ENCODE measurements around the gene RPA1. TPM values are rescaled to one million over a fixed set of nuclear protein-coding genes. Genes with fewer than 3 reads are reported as not detected.

RPA1 gene
- polyA plus RNA-seq, 1 donor from 2014 or later: 8.4 TPM

DNA sequence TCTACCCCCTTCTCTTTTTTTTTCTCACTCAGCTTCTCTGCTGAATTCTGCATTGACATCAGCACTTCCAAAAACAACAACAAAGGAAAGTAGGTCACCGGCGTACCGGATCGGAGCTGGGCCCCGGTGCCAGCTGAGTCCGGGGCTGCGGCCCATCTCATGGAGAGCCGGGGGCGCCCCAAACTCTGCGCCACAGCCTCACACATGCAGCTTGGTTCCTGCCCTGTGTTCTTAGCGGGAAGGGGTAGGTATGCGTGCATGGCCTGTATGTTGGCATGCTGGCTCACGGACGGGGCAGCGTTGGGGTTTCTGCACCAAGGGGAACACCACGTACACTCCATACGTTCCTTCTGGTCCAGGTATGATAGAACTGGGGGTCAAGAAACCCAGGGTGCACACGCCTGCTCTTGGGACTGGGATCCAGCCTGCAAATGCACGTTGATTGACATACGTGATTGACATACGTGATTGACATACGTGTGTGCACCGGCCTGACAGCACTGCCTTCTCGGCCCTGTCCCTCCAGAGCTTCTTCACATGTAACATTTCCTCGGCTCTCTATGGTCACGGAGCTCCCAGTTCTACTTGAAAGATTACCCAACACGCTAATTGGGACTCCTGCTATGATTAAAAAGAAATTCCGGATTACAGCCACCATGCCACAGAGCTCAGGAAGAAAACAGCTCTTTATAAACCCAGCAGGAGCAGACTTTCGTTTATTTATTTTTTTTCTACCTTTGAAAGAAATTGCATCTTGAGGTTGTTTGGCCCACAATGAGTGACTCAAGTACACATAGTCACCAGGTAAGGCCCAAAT is 88.7 kb downstream of the RPA1 start:
- Histone ChIP-seq H3K9me2 (ENCODE audit: insufficient read depth, low read length) (no peaks in the 10 kb centered on the region), H3K79me2 (replicated peaks; ENCODE audit: insufficient read depth, low read length) (no peaks in the 10 kb centered on the region), H3K4me3 (ENCODE audit: low read length) (no peak overlapping the region), H3K36me3 (ENCODE audit: insufficient read depth, low read length) (no peaks in the 10 kb centered on the region), H4K20me1 (ENCODE audit: insufficient read depth) (no peaks in the 10 kb centered on the region), H3K27me3 (ENCODE audit: insufficient read depth, low read depth, low read length) (no peaks in the 10 kb centered on the region), H3K4me2 (ENCODE audit: low read length) (no peak overlapping the region), H3F3A (ENCODE audit: insufficient read depth, low read length, poor library complexity, severe bottlenecking) (no peaks in the 10 kb centered on the region), H3K27ac (ENCODE audit: low read length) (no peak overlapping the region), H3K9ac (ENCODE audit: low read length) (peak overlapping the region; percentile 4), H2AFZ (ENCODE audit: low read depth, low read length) (no peak overlapping the region), H3K9me3 (ENCODE audit: low read length) (no peaks in the 10 kb centered on the region)
- TF ChIP-seq, protein P1, sequence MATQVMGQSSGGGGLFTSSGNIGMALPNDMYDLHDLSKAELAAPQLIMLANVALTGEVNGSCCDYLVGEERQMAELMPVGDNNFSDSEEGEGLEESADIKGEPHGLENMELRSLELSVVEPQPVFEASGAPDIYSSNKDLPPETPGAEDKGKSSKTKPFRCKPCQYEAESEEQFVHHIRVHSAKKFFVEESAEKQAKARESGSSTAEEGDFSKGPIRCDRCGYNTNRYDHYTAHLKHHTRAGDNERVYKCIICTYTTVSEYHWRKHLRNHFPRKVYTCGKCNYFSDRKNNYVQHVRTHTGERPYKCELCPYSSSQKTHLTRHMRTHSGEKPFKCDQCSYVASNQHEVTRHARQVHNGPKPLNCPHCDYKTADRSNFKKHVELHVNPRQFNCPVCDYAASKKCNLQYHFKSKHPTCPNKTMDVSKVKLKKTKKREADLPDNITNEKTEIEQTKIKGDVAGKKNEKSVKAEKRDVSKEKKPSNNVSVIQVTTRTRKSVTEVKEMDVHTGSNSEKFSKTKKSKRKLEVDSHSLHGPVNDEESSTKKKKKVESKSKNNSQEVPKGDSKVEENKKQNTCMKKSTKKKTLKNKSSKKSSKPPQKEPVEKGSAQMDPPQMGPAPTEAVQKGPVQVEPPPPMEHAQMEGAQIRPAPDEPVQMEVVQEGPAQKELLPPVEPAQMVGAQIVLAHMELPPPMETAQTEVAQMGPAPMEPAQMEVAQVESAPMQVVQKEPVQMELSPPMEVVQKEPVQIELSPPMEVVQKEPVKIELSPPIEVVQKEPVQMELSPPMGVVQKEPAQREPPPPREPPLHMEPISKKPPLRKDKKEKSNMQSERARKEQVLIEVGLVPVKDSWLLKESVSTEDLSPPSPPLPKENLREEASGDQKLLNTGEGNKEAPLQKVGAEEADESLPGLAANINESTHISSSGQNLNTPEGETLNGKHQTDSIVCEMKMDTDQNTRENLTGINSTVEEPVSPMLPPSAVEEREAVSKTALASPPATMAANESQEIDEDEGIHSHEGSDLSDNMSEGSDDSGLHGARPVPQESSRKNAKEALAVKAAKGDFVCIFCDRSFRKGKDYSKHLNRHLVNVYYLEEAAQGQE (IDR thresholded peaks at IDR 0.05; ENCODE audit: borderline replicate concordance): no peak
- TF ChIP-seq POLR2AphosphoS5 (IDR thresholded peaks at IDR 0.05) (peak; percentile 53), EP300 (conservative IDR thresholded peaks at IDR 0.05; ENCODE audit: poor library complexity, severe bottlenecking) (peak; percentile 86), SMC3 (conservative IDR thresholded peaks at IDR 0.05; ENCODE audit: poor library complexity) (no peak)

DNA sequence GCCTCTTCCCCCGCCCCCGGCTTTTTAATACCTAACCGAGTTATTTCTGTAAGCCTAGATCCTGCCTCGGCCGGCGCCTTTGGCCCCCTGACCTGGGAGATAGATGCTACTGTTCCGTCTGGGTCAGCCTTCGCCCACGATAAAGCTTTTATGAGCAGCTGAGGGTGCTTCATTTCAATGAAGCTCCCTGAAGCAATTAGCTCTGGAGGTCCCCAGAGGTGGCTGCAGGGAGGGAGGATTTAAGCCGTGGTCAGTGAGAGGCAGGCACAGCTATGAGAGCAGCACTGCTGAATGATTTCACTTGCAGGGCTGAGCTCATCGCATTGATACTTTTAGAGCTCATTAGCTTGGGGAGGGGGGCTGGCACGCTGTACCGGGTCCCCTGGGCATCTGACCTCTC is 89.4 kb downstream of the RPA1 start:
- no peak overlapping the region for H2AFZ ChIP-seq (ENCODE audit: low read depth, low read length)
- no peaks in the 10 kb centered on the region for H3K9me2 ChIP-seq (ENCODE audit: insufficient read depth, low read length)
- H3K9me3 ChIP-seq (ENCODE audit: low read length): no peaks in the 10 kb centered on the region
- no peaks in the 10 kb centered on the region for H3K79me2 ChIP-seq (replicated peaks; ENCODE audit: insufficient read depth, low read length)
- H3K36me3 ChIP-seq (ENCODE audit: insufficient read depth, low read length): no peaks in the 10 kb centered on the region
- peak overlapping the region; percentile 4 for H3K9ac ChIP-seq (ENCODE audit: low read length)
- no peaks in the 10 kb centered on the region for H4K20me1 ChIP-seq (ENCODE audit: insufficient read depth)
- H3F3A ChIP-seq (ENCODE audit: insufficient read depth, low read length, poor library complexity, severe bottlenecking): no peaks in the 10 kb centered on the region
- H3K27ac ChIP-seq (ENCODE audit: low read length): no peak overlapping the region
- H3K27me3 ChIP-seq (ENCODE audit: insufficient read depth, low read depth, low read length): no peaks in the 10 kb centered on the region
- H3K4me2 ChIP-seq (ENCODE audit: low read length): no peak overlapping the region
- no peak overlapping the region for H3K4me3 ChIP-seq (ENCODE audit: low read length)
- TF ChIP-seq, protein P2, sequence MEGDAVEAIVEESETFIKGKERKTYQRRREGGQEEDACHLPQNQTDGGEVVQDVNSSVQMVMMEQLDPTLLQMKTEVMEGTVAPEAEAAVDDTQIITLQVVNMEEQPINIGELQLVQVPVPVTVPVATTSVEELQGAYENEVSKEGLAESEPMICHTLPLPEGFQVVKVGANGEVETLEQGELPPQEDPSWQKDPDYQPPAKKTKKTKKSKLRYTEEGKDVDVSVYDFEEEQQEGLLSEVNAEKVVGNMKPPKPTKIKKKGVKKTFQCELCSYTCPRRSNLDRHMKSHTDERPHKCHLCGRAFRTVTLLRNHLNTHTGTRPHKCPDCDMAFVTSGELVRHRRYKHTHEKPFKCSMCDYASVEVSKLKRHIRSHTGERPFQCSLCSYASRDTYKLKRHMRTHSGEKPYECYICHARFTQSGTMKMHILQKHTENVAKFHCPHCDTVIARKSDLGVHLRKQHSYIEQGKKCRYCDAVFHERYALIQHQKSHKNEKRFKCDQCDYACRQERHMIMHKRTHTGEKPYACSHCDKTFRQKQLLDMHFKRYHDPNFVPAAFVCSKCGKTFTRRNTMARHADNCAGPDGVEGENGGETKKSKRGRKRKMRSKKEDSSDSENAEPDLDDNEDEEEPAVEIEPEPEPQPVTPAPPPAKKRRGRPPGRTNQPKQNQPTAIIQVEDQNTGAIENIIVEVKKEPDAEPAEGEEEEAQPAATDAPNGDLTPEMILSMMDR (IDR thresholded peaks at IDR 0.05; ENCODE audit: poor library complexity, severe bottlenecking): no peak
- TF ChIP-seq EP300 (conservative IDR thresholded peaks at IDR 0.05; ENCODE audit: poor library complexity, severe bottlenecking) (no peak), SMC3 (conservative IDR thresholded peaks at IDR 0.05; ENCODE audit: poor library complexity) (no peak), POLR2AphosphoS5 (IDR thresholded peaks at IDR 0.05) (no peak), MXI1 (conservative IDR thresholded peaks at IDR 0.05; ENCODE audit: poor library complexity, severe bottlenecking) (no peak), EZH2 (IDR thresholded peaks at IDR 0.05; ENCODE audit: borderline replicate concordance, insufficient read depth, low read length, poor library complexity, severe bottlenecking) (no peak), RAD21 (conservative IDR thresholded peaks at IDR 0.05) (no peak), TAF1 (IDR thresholded peaks at IDR 0.05; ENCODE audit: low read depth) (no peak)
- TF ChIP-seq, protein P1 (IDR thresholded peaks at IDR 0.05; ENCODE audit: borderline replicate concordance): no peak

Data from neural cell (in vitro differentiated cells).